G401 (cell line): ENCODE data around the gene SIDT1. TPM values are rescaled to one million over a fixed set of nuclear protein-coding genes. Genes with fewer than 3 reads are reported as not detected.

Experiments used
- DNase-seq: peaks from one replicate; pipeline ENCODE4 v3.0.0-alpha.2; 2015; ENCODE audit warnings: low spot score
- in situ Hi-C: cut with HindIII; loops from 2 replicates; pipeline ENCODE4 v1.10.0; 2016; ENCODE audit warnings: low sequenced_read_pairs, mixed read lengths
- total RNA-seq: library from RNA; depleted of rRNA; stranded (reverse); fragments of >200 nt; shearing (Covaris generic); gene quantifications from 2 replicates; pipeline ENCODE4 v1.2.3, GENCODE V29; 2014; rRNA removed

The SIDT1 gene
- total RNA-seq, 1 experiment from 2014 or later, result not detected

- in situ Hi-C loops, result no loop called here
- peak; percentile 85 for DNase-seq
These were observed 128.5 kb downstream of the SIDT1 start for GRCh38 chr3:113660896-113661295.

- DNase-seq, result peak; percentile 62
- in situ Hi-C loops, result no loop called here
These were observed 130.5 kb downstream of the SIDT1 start for GRCh38 chr3:113662824-113663223.

- no peak for DNase-seq
- in situ Hi-C loops, result no loop called here
These were observed 131.0 kb downstream of the SIDT1 start for GRCh38 chr3:113663324-113663750.

GRCh38 chr3:113663761-113664160 lies 131.4 kb downstream of the SIDT1 start:
- no peak for DNase-seq
- in situ Hi-C loops, result no loop called here

- in situ Hi-C loops, result no loop called here
These were observed 132.3 kb downstream of the SIDT1 start for GRCh38 chr3:113664523-113665094.

GRCh38 chr3:113668015-113668414 lies 135.7 kb downstream of the SIDT1 start:
- in situ Hi-C loops, result no loop called here
- DNase-seq, result no peak

More at GRCh38 chr3:113664523-113665094, 132.3 kb downstream of the SIDT1 start:
- no peak for DNase-seq

- in situ Hi-C loops, result no loop called here
- no peak for DNase-seq
These were observed 141.2 kb downstream of the SIDT1 start for GRCh38 chr3:113673593-113673992.

GRCh38 chr3:113676261-113676660 lies 143.9 kb downstream of the SIDT1 start:
- DNase-seq, result no peak
- in situ Hi-C loops, result no loop called here

- no peak for DNase-seq
- in situ Hi-C loops, result no loop called here
These were observed 145.4 kb downstream of the SIDT1 start for GRCh38 chr3:113677737-113678136.

- in situ Hi-C loops, result no loop called here
- no peak for DNase-seq
These were observed 146.4 kb downstream of the SIDT1 start for GRCh38 chr3:113678773-113679172.

Other genes with a start within 250 kb of the SIDT1 start
- gene CFAP44, start 91.1 kb upstream of the SIDT1 start, total RNA-seq, result 1.7 and 2.3 TPM in 2 replicates
- 19.8 and 41.7 TPM in 2 replicates for gene SPICE1, start 17.4 kb upstream of the SIDT1 start, total RNA-seq
- gene USF3, start 164.1 kb downstream of the SIDT1 start, total RNA-seq, result 3.9 and 4.5 TPM in 2 replicates
- gene NAA50, start 213.7 kb downstream of the SIDT1 start, total RNA-seq, result 47.2 and 60.2 TPM in 2 replicates
- 81.8 and 122 TPM in 2 replicates for gene ATP6V1A, start 214.5 kb downstream of the SIDT1 start, total RNA-seq